SU-DHL-6 (cell line): Measurements from ENCODE around the gene IGF2BP2.
"Not testable (repeated sequence)": the region's sequence is repeated elsewhere in the genome, so short reads cannot be mapped to it uniquely, and the experiment has no call there.

Source experiments
- H2AFZ ChIP-seq: fragments of 200-600 bp; sonication (generic); 2 replicates; pipeline ENCODE4 v1.6.1; 2014; ENCODE audit warnings: low read depth, mild to moderate bottlenecking, moderate library complexity, mixed read lengths, antibody characterized with exemption, low read length; ENCODE audit not compliant: severe bottlenecking
- H3F3A ChIP-seq: fragments of 200-600 bp; shearing (Covaris generic); 2 replicates; pipeline ENCODE4 v1.6.0; 2016; ENCODE audit warnings: antibody characterized with exemption, mild to moderate bottlenecking; ENCODE audit not compliant: insufficient read depth
- H3K27ac ChIP-seq: fragments of 200-600 bp; sonication (generic); 2 replicates; pipeline ENCODE4 v1.5.1; 2016; ENCODE audit warnings: low read depth, mild to moderate bottlenecking, low read length, moderate library complexity, mixed read lengths
- H3K27me3 ChIP-seq: fragments of 200-600 bp; sonication (generic), shearing (Covaris generic); 2 replicates; pipeline ENCODE4 v1.6.0; 2014; ENCODE audit warnings: mild to moderate bottlenecking, low read length
- H3K36me3 ChIP-seq: fragments of 200-600 bp; sonication (generic); 2 replicates; pipeline ENCODE4 v1.6.1; 2014; ENCODE audit warnings: mild to moderate bottlenecking, low read length, mixed read lengths
- H3K4me2 ChIP-seq: fragments of 300-600, 200-600 bp; shearing (Covaris generic), sonication (generic); 2 replicates; pipeline ENCODE4 v1.6.0; 2014; ENCODE audit warnings: low read length, low read depth, mild to moderate bottlenecking; ENCODE audit not compliant: poor library complexity, severe bottlenecking
- H3K4me3 ChIP-seq: fragments of 200-600 bp; sonication (generic); 2 replicates; pipeline ENCODE4 v1.5.1; 2014; ENCODE audit warnings: antibody characterized with exemption, low read length, mild to moderate bottlenecking, mixed read lengths; ENCODE audit not compliant: insufficient read depth, poor library complexity, severe bottlenecking
- H3K79me2 ChIP-seq: fragments of 200-600 bp; sonication (generic); 2 replicates; pipeline ENCODE4 v1.6.1; 2014; ENCODE audit warnings: mild to moderate bottlenecking, low read length, moderate library complexity; ENCODE audit not compliant: insufficient read depth
- H3K9ac ChIP-seq: fragments of 200-600 bp; sonication (generic); 2 replicates; pipeline ENCODE4 v1.7.0; 2014; ENCODE audit warnings: mild to moderate bottlenecking, low read length
- H3K9me2 ChIP-seq: fragments of 200-600 bp; sonication (generic); replicated peaks from 2 replicates; pipeline ENCODE4 v1.6.1; 2014; ENCODE audit warnings: low read length; ENCODE audit not compliant: insufficient read depth
- H3K9me3 ChIP-seq: fragments of 200-600 bp; sonication (generic); 2 replicates; pipeline ENCODE4 v1.6.1; 2014; ENCODE audit warnings: low read length, mixed read lengths; ENCODE audit not compliant: insufficient read depth
- H4K20me1 ChIP-seq: fragments of 200-600 bp; sonication (generic); 2 replicates; pipeline ENCODE4 v1.6.1; 2014; ENCODE audit warnings: low read depth, mild to moderate bottlenecking, antibody characterized with exemption, low read length, moderate library complexity, mixed read lengths
- CTCF ChIP-seq: fragments of 200-600 bp; sonication (generic); IDR thresholded peaks from one replicate; pipeline ENCODE4 v1.5.1; 2017; ENCODE audit warnings: antibody characterized with exemption, mild to moderate bottlenecking, low read length, moderate library complexity; ENCODE audit not compliant: insufficient read depth, poor library complexity, severe bottlenecking
- EZH2phosphoT487 ChIP-seq: fragments of 200-600 bp; sonication (generic), shearing (Covaris generic); conservative IDR thresholded peaks from 2 replicates; pipeline ENCODE4 v1.6.1; 2018; ENCODE audit warnings: mild to moderate bottlenecking, antibody characterized with exemption, low read length, moderate library complexity, mixed read lengths

Gene IGF2BP2

GRCh38 chr3:185646382-185647133, 178.3 kb downstream of the IGF2BP2 start:
- H3K4me2 ChIP-seq, result no peak overlapping the region

GRCh38 chr3:185645596-185646381, 179.1 kb downstream of the IGF2BP2 start:
- H3F3A ChIP-seq, result no peaks in the 10 kb centered on the region
- H3K9me2 ChIP-seq, result no peaks in the 10 kb centered on the region
- no peak overlapping the region for H3K4me3 ChIP-seq
- TF ChIP-seq CTCF (no peak), EZH2phosphoT487 (no peak)
- H4K20me1 ChIP-seq, result no peaks in the 10 kb centered on the region
- H3K79me2 ChIP-seq, result no peaks in the 10 kb centered on the region
- H3K4me2 ChIP-seq, result no peak overlapping the region
- H3K27me3 ChIP-seq, result no peaks in the 10 kb centered on the region
- H3K9ac ChIP-seq, result no peak overlapping the region
- H3K36me3 ChIP-seq, result no peaks in the 10 kb centered on the region
- no peak overlapping the region for H2AFZ ChIP-seq
- H3K27ac ChIP-seq, result no peak overlapping the region
- H3K9me3 ChIP-seq, result no peaks in the 10 kb centered on the region

More at GRCh38 chr3:185646382-185647133, 178.3 kb downstream of the IGF2BP2 start:
- Histone ChIP-seq H3K4me3 (no peak overlapping the region), H3K27me3 (no peaks in the 10 kb centered on the region), H3K9ac (no peak overlapping the region), H2AFZ (no peak overlapping the region), H3K36me3 (no peaks in the 10 kb centered on the region), H3K79me2 (no peaks in the 10 kb centered on the region), H3F3A (no peaks in the 10 kb centered on the region), H3K9me2 (no peaks in the 10 kb centered on the region), H3K27ac (no peak overlapping the region), H4K20me1 (no peaks in the 10 kb centered on the region), H3K9me3 (no peaks in the 10 kb centered on the region)
- TF ChIP-seq CTCF, result no peak

- H3K4me3 ChIP-seq, H3K9me3 ChIP-seq, H3K9me2 ChIP-seq, H2AFZ ChIP-seq, H3K36me3 ChIP-seq, H3K79me2 ChIP-seq, H3K9ac ChIP-seq, H3K27ac ChIP-seq, H4K20me1 ChIP-seq, H3K4me2 ChIP-seq, H3K27me3 ChIP-seq, H3F3A ChIP-seq: not testable (repeated sequence)
These were observed 179.7 kb downstream of the IGF2BP2 start for GRCh38 chr3:185645191-185645590.

GRCh38 chr3:185640308-185640707, 184.5 kb downstream of the IGF2BP2 start:
- Histone ChIP-seq H3K36me3 (no peaks in the 10 kb centered on the region), H3K9ac (no peak overlapping the region), H3F3A (no peaks in the 10 kb centered on the region), H3K4me3 (no peak overlapping the region), H3K9me2 (no peaks in the 10 kb centered on the region), H3K27ac (no peak overlapping the region), H4K20me1 (no peaks in the 10 kb centered on the region), H3K27me3 (no peaks in the 10 kb centered on the region), H3K79me2 (no peaks in the 10 kb centered on the region), H2AFZ (no peak overlapping the region), H3K4me2 (no peak overlapping the region), H3K9me3 (no peaks in the 10 kb centered on the region)
- no peak for TF ChIP-seq CTCF
- TF ChIP-seq EZH2phosphoT487, result no peak
